OCI-LY7 (cell line): ENCODE data around the gene HECW1. TPM values are rescaled to one million over a fixed set of nuclear protein-coding genes. Genes with fewer than 3 reads are reported as not detected.

Source experiments
- BruUV-seq: library from RNA; stranded (reverse); fragments of 400-500 nt; replicated peaks from 2 replicates; lab custom pipeline; 2021; lab: Mats Ljungman, UMichigan
- CTCF ChIA-PET: fragments of 300-600 bp; sonication (Branson Sonifier 250); formaldehyde crosslinking; loops from one replicate; lab custom pipeline; 2022; ENCODE audit warnings: antibody characterized with exemption; ENCODE audit not compliant: unreplicated experiment; lab: Charles Lee
- POLR2A ChIA-PET: fragments of 300-600 bp; sonication (Branson Sonifier 250); formaldehyde crosslinking; loops from one replicate; lab custom pipeline; 2022; ENCODE audit warnings: antibody characterized with exemption; lab: Charles Lee
- DNase-seq: peaks from one replicate; pipeline ENCODE4 v3.0.0-alpha.2; 2015; ENCODE audit warnings: low spot score
- H2AFZ ChIP-seq: fragments of 200-600 bp; sonication (generic), shearing (Covaris generic); 2 replicates; pipeline ENCODE4 v1.6.1; 2014; ENCODE audit warnings: mild to moderate bottlenecking, antibody characterized with exemption, low read length, moderate library complexity
- H3K27ac ChIP-seq: fragments of 200-600 bp; sonication (generic); 2 replicates; pipeline ENCODE4 v1.5.1; 2014; ENCODE audit warnings: mixed run types, low read depth, mild to moderate bottlenecking, moderate library complexity, low read length, inconsistent platforms; ENCODE audit not compliant: poor library complexity, severe bottlenecking
- H3K36me3 ChIP-seq: fragments of 200-600 bp; sonication (generic); 2 replicates; pipeline ENCODE4 v1.6.1; 2014; ENCODE audit warnings: mild to moderate bottlenecking, antibody characterized with exemption, low read length, moderate library complexity, mixed read lengths; ENCODE audit not compliant: insufficient read depth
- H3K4me1 ChIP-seq: fragments of 200-600 bp; sonication (generic); 2 replicates; pipeline ENCODE4 v1.5.1; 2014; ENCODE audit warnings: mild to moderate bottlenecking, low read length; ENCODE audit not compliant: insufficient read depth, poor library complexity, severe bottlenecking
- H3K4me2 ChIP-seq: fragments of 200-600 bp; sonication (generic); 2 replicates; pipeline ENCODE4 v1.6.1; 2014; ENCODE audit warnings: mild to moderate bottlenecking, low read length
- H3K4me3 ChIP-seq: fragments of 200-600 bp; sonication (generic); 2 replicates; pipeline ENCODE4 v1.5.1; 2014; ENCODE audit warnings: mild to moderate bottlenecking, low read depth, low read length; ENCODE audit not compliant: poor library complexity, severe bottlenecking
- H3K79me2 ChIP-seq: fragments of 200-600 bp; sonication (generic); 2 replicates; pipeline ENCODE4 v1.6.1; 2016; ENCODE audit warnings: low read depth, mild to moderate bottlenecking, low read length, moderate library complexity, mixed read lengths; ENCODE audit not compliant: insufficient read depth
- H3K9me2 ChIP-seq: fragments of 200-600 bp; sonication (generic); 2 replicates; pipeline ENCODE4 v1.6.1; 2016; ENCODE audit warnings: mild to moderate bottlenecking, low read length, mixed read lengths; ENCODE audit not compliant: insufficient read depth
- H3K9me3 ChIP-seq: fragments of 200-600 bp; sonication (generic); 2 replicates; pipeline ENCODE4 v1.6.1; 2014; ENCODE audit warnings: mild to moderate bottlenecking, mixed run types, low read length, mixed read lengths
- H4K20me1 ChIP-seq: fragments of 200-600 bp; sonication (generic); 2 replicates; pipeline ENCODE4 v1.6.1; 2014; ENCODE audit warnings: mild to moderate bottlenecking, antibody characterized with exemption, low read length, moderate library complexity, mixed read lengths; ENCODE audit not compliant: insufficient read depth
- EZH2phosphoT487 ChIP-seq: fragments of 200-600 bp; sonication (generic); IDR thresholded peaks from 2 replicates; pipeline ENCODE4 v1.6.1; 2018; ENCODE audit warnings: low read depth, borderline replicate concordance, mild to moderate bottlenecking, mixed run types, antibody characterized with exemption, low read length, moderate library complexity, mixed read lengths
- intact Hi-C: fragments of 100-400 bp; cut with micrococcal nuclease; formaldehyde crosslinking; loops from one replicate; pipeline ENCODE4 v1.10.0; 2022; ENCODE audit not compliant: unreplicated experiment
- total RNA-seq, 2 experiments: library from RNA; depleted of rRNA in 1 of 2; stranded (reverse); fragments of >200 nt in 1 of 2; shearing (Covaris generic) in 1 of 2; gene quantifications; 2 replicates each; pipeline ENCODE4 v1.2.3, GENCODE V29; 2014 to 2022
- TF ChIP-seq, protein P1 (sequence below): fragments of 200-600 bp; sonication (generic); conservative IDR thresholded peaks from 2 replicates; pipeline ENCODE4 v1.5.1; 2014; ENCODE audit warnings: mild to moderate bottlenecking, antibody characterized with exemption, low read length, moderate library complexity, mixed read lengths

HECW1 gene
- total RNA-seq, 2 experiments from 2014 or later: 2.0 TPM

DNA sequence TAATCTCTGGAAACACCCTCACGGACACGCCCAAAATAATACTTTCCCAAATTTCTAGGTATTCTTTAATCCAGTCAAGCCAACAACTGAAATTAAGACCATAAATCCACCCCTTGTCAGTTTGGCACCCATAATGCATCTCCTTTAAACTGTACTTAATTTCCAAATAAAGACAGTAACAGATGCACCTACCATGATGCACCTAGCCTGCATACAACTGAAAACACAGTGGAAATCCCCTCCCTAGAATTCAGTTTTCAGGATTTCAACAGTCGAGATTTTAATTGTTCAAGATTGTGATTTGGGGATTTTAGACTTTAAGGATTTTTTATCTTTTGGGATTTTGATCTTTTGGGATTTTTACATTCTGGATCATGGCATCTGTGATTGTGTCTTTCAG lies 487.6 kb downstream of the HECW1 start:
- no peak for TF ChIP-seq EZH2phosphoT487
- TF ChIP-seq, protein P1, sequence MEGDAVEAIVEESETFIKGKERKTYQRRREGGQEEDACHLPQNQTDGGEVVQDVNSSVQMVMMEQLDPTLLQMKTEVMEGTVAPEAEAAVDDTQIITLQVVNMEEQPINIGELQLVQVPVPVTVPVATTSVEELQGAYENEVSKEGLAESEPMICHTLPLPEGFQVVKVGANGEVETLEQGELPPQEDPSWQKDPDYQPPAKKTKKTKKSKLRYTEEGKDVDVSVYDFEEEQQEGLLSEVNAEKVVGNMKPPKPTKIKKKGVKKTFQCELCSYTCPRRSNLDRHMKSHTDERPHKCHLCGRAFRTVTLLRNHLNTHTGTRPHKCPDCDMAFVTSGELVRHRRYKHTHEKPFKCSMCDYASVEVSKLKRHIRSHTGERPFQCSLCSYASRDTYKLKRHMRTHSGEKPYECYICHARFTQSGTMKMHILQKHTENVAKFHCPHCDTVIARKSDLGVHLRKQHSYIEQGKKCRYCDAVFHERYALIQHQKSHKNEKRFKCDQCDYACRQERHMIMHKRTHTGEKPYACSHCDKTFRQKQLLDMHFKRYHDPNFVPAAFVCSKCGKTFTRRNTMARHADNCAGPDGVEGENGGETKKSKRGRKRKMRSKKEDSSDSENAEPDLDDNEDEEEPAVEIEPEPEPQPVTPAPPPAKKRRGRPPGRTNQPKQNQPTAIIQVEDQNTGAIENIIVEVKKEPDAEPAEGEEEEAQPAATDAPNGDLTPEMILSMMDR: no peak
- no TSS peak for BruUV-seq
- no peaks in the 10 kb centered on the region for H3K4me1 ChIP-seq
- no peaks in the 10 kb centered on the region for H3K9me2 ChIP-seq
- intact Hi-C loops: no loop called here
- H2AFZ ChIP-seq: no peak overlapping the region
- ChIA-PET CTCF (no interaction called here), POLR2A (interaction anchor here (0.7 kb wide), 1 partner anchor 100 kb away, joined by 3 read pairs; no protein-coding TSS in a partner anchor)
- no peaks in the 10 kb centered on the region; the same call in 1 of the 2 replicates for H4K20me1 ChIP-seq
- peaks cover 32% of the 10 kb centered on the region for H3K79me2 ChIP-seq
- H3K9me3 ChIP-seq: peaks cover 10% of the 10 kb centered on the region
- H3K4me3 ChIP-seq: no peak overlapping the region
- H3K27ac ChIP-seq: no peak overlapping the region
- H3K4me2 ChIP-seq: no peak overlapping the region
- no peak for DNase-seq
- peaks cover 93% of the 10 kb centered on the region for H3K36me3 ChIP-seq

DNA sequence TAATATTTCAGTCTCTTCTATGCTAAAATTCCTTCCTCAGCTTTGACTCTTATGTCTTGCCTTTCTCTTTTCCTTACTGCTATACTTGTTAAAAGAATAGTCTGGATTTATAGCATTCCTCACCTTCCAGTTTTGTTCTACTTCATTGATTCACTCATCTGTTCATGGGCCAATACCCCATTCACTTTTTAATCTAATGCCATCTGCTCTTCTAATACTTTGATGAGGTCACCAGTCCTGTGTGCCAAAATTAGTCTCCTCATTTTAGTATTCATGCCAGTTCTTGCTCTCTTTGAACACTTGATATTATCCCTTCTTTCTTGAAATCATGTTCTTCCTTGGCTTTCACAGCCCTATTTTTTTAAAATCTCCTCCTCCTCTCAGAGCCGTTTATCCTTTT lies 489.8 kb downstream of the HECW1 start:
- H3K4me2 ChIP-seq: no peak overlapping the region
- H3K79me2 ChIP-seq: peaks cover 38% of the 10 kb centered on the region
- no TSS peak for BruUV-seq
- H2AFZ ChIP-seq: no peak overlapping the region
- DNase-seq: no peak
- intact Hi-C loops: no loop called here
- no peak overlapping the region for H3K4me3 ChIP-seq
- CTCF ChIA-PET: no interaction called here
- peaks cover 8% of the 10 kb centered on the region for H3K4me1 ChIP-seq
- H3K27ac ChIP-seq: no peak overlapping the region
- no peak for TF ChIP-seq EZH2phosphoT487
- TF ChIP-seq, protein P1: no peak
- peaks cover 12% of the 10 kb centered on the region for H3K9me3 ChIP-seq
- H3K9me2 ChIP-seq: no peaks in the 10 kb centered on the region
- peaks cover 91% of the 10 kb centered on the region for H3K36me3 ChIP-seq
- POLR2A ChIA-PET: no interaction called here
- H4K20me1 ChIP-seq: no peaks in the 10 kb centered on the region

DNA sequence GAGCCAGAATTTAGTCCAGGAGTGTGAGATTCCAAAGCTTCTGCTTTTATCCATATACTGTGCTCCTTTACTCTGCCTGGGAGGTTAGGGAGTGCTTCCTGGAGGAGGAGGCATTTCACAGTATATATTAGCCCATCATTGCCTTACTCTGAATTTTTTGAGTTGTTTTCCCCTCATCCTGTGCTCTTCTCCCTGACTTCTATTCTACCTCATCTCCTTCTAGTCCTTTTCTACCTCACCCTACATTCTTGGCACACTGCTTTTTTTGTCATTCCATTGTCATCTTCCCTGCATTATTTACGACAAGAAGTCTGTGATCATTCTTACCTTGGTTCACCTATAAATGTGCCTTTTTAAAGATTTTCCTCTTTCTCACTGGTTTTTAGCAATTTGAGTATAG lies 491.8 kb downstream of the HECW1 start:
- Histone ChIP-seq H3K79me2 (peaks cover 43% of the 10 kb centered on the region), H3K36me3 (peaks cover 90% of the 10 kb centered on the region), H3K4me3 (no peak overlapping the region), H4K20me1 (no peaks in the 10 kb centered on the region), H2AFZ (no peak overlapping the region), H3K9me2 (no peaks in the 10 kb centered on the region), H3K4me1 (peaks cover 14% of the 10 kb centered on the region), H3K4me2 (no peak overlapping the region), H3K9me3 (peaks cover 12% of the 10 kb centered on the region), H3K27ac (no peak overlapping the region)
- BruUV-seq: no TSS peak
- no peak for TF ChIP-seq EZH2phosphoT487
- TF ChIP-seq, protein P1: no peak
- intact Hi-C loops: no loop called here
- CTCF ChIA-PET: no interaction called here
- POLR2A ChIA-PET: interaction anchor here (0.9 to 1.3 kb wide), 3 partner anchors 9 to 95 kb away, joined by 3 to 4 read pairs (median 4); no protein-coding TSS in a partner anchor
- DNase-seq: no peak
